Endodermal cell (in vitro differentiated cells): ENCODE data around the gene PRKACG. TPM values are rescaled to one million over a fixed set of nuclear protein-coding genes. Genes with fewer than 3 reads are reported as not detected.
"Not testable (repeated sequence)": the region's sequence is repeated elsewhere in the genome, so short reads cannot be mapped to it uniquely, and the experiment has no call there.

Experiments
- DNase-seq: peaks from one replicate; pipeline ENCODE4 v3.0.0-alpha.2; 2017
- H3K27ac ChIP-seq: 2 replicates; pipeline ENCODE4 v1.5.1; 2013; ENCODE audit warnings: mild to moderate bottlenecking, low read depth, low read length, moderate library complexity
- H3K27me3 ChIP-seq: 2 replicates; pipeline ENCODE4 v1.6.1; 2013; ENCODE audit warnings: mild to moderate bottlenecking, low read length, moderate library complexity; ENCODE audit not compliant: insufficient read depth, control insufficient read depth, poor library complexity, severe bottlenecking
- H3K36me3 ChIP-seq: 2 replicates; pipeline ENCODE4 v1.7.0; 2013; ENCODE audit warnings: mild to moderate bottlenecking, low read length, moderate library complexity; ENCODE audit not compliant: control insufficient read depth, insufficient read depth
- H3K4me1 ChIP-seq: one replicate; pipeline ENCODE4 v1.7.0; 2013; ENCODE audit warnings: low read length; ENCODE audit not compliant: control insufficient read depth, insufficient read depth
- H3K4me3 ChIP-seq: 2 replicates; pipeline ENCODE4 v1.5.1; 2013; ENCODE audit warnings: mild to moderate bottlenecking, low read length, moderate library complexity
- H3K9ac ChIP-seq: 2 replicates; pipeline ENCODE4 v1.6.1; 2013; ENCODE audit warnings: mild to moderate bottlenecking, low read length, moderate library complexity; ENCODE audit not compliant: poor library complexity, severe bottlenecking; ENCODE audit errors: extremely low read depth
- H3K9me3 ChIP-seq: 2 replicates; pipeline ENCODE4 v1.6.1; 2013; ENCODE audit warnings: mild to moderate bottlenecking, low read length, moderate library complexity; ENCODE audit not compliant: control insufficient read depth
- H3K27ac Mint-ChIP-seq: 2 replicates; pipeline ENCODE4 v1.8.0; 2020; ENCODE audit warnings: mixed read lengths
- H3K27me3 Mint-ChIP-seq: 2 replicates; pipeline ENCODE4 v1.8.0; 2021; ENCODE audit warnings: mild to moderate bottlenecking, mixed read lengths; ENCODE audit not compliant: insufficient read depth
- H3K36me3 Mint-ChIP-seq: 2 replicates; pipeline ENCODE4 v1.8.0; 2020; ENCODE audit warnings: low read depth, mixed read lengths
- H3K4me1 Mint-ChIP-seq: 2 replicates; pipeline ENCODE4 v1.8.0; 2020; ENCODE audit warnings: mixed read lengths
- H3K4me3 Mint-ChIP-seq: 2 replicates; pipeline ENCODE4 v1.8.0; 2020; ENCODE audit warnings: mild to moderate bottlenecking, moderate library complexity, mixed read lengths
- H3K9me3 Mint-ChIP-seq: 2 replicates; pipeline ENCODE4 v1.8.0; 2020; ENCODE audit warnings: mild to moderate bottlenecking, mixed read lengths
- WGBS, 2 experiments: methylation state at CpG; one replicate each; pipeline versions ENCODE4 v1.1.5 to v1.1.7; 2013; ENCODE audit warnings: missing lambda C conversion rate in 2 of 2, mixed read lengths in 1 of 2; ENCODE audit not compliant: insufficient coverage in 1 of 2, insufficient read length in 1 of 2; 5-methylcytosine and 5-hydroxymethylcytosine counted together
- total RNA-seq, 2 donors: library from RNA; stranded (reverse); fragmentation: NEBNext Ultra II Directional in 1 of 2; extraction: Animal tissue kit (Norgen Biotek cat#: 25700) in 1 of 2; gene quantifications; 2 replicates in 1 of 2; 3 replicates in 1 of 2; pipeline ENCODE4 v1.2.1, GENCODE V29; 2021
- TF ChIP-seq, protein P1 (sequence below): fragments of 200-600 bp; sonication (generic); conservative IDR thresholded peaks from 2 replicates; pipeline ENCODE4 v1.5.0; 2021; ENCODE audit warnings: antibody characterized with exemption, mild to moderate bottlenecking

The PRKACG gene
- total RNA-seq, 2 donors from 2014 or later: not detected

DNA sequence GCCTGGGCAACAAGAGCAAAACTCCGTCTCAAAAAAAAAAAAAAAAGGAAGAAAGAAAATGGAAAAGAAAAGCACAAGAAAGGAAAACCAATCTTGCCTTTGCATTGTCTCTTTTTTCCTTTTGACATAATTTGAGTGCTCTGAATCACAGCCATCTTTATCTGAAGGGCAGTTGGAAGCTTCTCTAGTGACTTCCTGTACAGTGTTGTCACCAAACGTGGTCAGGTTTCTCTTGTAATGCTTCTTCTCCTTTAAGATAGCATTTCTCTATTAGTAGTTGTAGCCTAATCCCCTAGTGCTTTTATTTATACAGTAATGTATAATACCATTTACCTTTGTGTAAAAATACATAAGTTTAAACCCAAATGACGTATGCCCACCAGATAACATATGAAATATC lies 18.1 kb downstream of the PRKACG start:
- Mint-ChIP-seq H3K27ac (no peak overlapping the region), H3K4me3 (no peak overlapping the region), H3K9me3 (no peaks in the 10 kb centered on the region), H3K36me3 (peaks cover 8% of the 10 kb centered on the region), H3K27me3 (no peaks in the 10 kb centered on the region), H3K4me1 (peaks cover 25% of the 10 kb centered on the region)
- Histone ChIP-seq H3K4me1 (peaks cover 4% of the 10 kb centered on the region), H3K27me3 (no peaks in the 10 kb centered on the region), H3K9ac (no peak overlapping the region), H3K36me3 (peaks cover 15% of the 10 kb centered on the region), H3K27ac (no peak overlapping the region), H3K9me3 (no peaks in the 10 kb centered on the region), H3K4me3 (no peak overlapping the region)
- DNase-seq: no peak
- TF ChIP-seq, protein P1, sequence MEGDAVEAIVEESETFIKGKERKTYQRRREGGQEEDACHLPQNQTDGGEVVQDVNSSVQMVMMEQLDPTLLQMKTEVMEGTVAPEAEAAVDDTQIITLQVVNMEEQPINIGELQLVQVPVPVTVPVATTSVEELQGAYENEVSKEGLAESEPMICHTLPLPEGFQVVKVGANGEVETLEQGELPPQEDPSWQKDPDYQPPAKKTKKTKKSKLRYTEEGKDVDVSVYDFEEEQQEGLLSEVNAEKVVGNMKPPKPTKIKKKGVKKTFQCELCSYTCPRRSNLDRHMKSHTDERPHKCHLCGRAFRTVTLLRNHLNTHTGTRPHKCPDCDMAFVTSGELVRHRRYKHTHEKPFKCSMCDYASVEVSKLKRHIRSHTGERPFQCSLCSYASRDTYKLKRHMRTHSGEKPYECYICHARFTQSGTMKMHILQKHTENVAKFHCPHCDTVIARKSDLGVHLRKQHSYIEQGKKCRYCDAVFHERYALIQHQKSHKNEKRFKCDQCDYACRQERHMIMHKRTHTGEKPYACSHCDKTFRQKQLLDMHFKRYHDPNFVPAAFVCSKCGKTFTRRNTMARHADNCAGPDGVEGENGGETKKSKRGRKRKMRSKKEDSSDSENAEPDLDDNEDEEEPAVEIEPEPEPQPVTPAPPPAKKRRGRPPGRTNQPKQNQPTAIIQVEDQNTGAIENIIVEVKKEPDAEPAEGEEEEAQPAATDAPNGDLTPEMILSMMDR: no peak
- 85 to 97% methylated on average over 2 to 3 of the region's 3 CpGs for WGBS, 2 experiments

DNA sequence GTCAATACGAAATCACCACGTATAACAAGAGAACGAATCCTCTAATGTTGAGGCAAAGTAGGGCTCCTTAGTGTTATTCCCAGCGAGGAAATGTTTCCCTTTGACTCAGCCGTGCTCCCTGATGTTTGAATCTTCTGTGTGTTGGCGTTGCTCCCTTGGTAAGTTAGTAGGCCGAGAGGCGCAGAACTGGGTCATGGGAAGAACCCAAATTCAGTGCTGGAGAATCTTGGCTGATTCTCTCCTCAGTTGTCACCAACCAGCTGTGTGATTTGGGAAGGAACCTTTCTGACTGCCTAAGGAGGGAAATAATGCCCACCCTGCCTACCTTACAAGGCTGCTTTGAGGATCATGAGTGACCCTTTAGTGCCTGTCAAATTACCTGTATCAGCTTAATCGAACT lies 22.5 kb downstream of the PRKACG start:
- no peak overlapping the region for H3K4me3 ChIP-seq
- DNase-seq: no peak
- H3K9me3 Mint-ChIP-seq: peaks cover 1% of the 10 kb centered on the region
- H3K27ac Mint-ChIP-seq: no peak overlapping the region
- no peaks in the 10 kb centered on the region for H3K9me3 ChIP-seq
- H3K9ac ChIP-seq: no peak overlapping the region
- no peak overlapping the region for H3K27ac ChIP-seq
- no peaks in the 10 kb centered on the region for H3K4me1 ChIP-seq
- 91 to 98% methylated on average over 5 to 9 of the region's 9 CpGs for WGBS, 2 experiments
- H3K27me3 ChIP-seq: no peaks in the 10 kb centered on the region
- TF ChIP-seq, protein P1: no peak
- H3K27me3 Mint-ChIP-seq: no peaks in the 10 kb centered on the region
- no peak overlapping the region for H3K4me3 Mint-ChIP-seq
- H3K36me3 Mint-ChIP-seq: peaks cover 8% of the 10 kb centered on the region
- peaks cover 15% of the 10 kb centered on the region for H3K36me3 ChIP-seq
- peaks cover 4% of the 10 kb centered on the region for H3K4me1 Mint-ChIP-seq

DNA sequence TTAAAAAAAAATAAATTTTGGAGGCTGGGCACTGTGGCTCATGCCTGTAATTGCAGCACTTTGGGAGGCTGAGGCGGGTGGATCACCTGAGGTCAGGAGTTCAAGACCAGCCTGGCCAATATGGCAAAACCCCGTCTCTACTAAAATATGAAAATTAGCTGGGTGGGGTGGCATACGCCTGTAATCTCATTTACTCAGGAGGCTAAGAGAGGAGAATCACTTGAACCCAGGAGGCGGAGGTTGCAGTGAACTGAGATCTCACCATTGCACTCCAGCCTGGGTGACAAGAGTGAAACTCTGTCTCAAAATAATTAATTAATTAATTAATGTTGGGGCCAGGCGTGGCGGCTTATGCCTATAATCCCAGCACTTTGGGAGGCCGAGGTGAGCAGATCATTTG lies 27.0 kb downstream of the PRKACG start:
- H3K27me3 Mint-ChIP-seq, H3K27ac Mint-ChIP-seq, H3K27ac ChIP-seq, H3K4me3 ChIP-seq, H3K9me3 ChIP-seq, H3K9me3 Mint-ChIP-seq, H3K36me3 ChIP-seq, H3K4me3 Mint-ChIP-seq, H3K27me3 ChIP-seq, H3K36me3 Mint-ChIP-seq, DNase-seq, H3K4me1 ChIP-seq, H3K9ac ChIP-seq, H3K4me1 Mint-ChIP-seq: not testable (repeated sequence)
- WGBS, 2 experiments: 93 to 97% methylated on average over 6 to 7 of the region's 7 CpGs
